Ascending aorta (tissue), 2 donors: Measurements from ENCODE around the gene OCRL. TPM values are rescaled to one million over a fixed set of nuclear protein-coding genes. Genes with fewer than 3 reads are reported as not detected.

Experiments
- DNase-seq, 2 donors: peaks; one replicate each; pipeline ENCODE4 v3.0.0-alpha.2; 2019; ENCODE audit warnings: low spot score in 2 of 2
- H3K27ac ChIP-seq, 2 donors: fragments of 200-600 bp; sonication (generic); one replicate each; pipeline ENCODE4 v1.5.1; 2016 to 2017; ENCODE audit warnings: mild to moderate bottlenecking in 1 of 2
- H3K27me3 ChIP-seq: fragments of 200-600 bp; sonication (generic); one replicate; pipeline ENCODE4 v1.5.1; 2017
- H3K36me3 ChIP-seq, 2 donors: fragments of 200-600 bp; sonication (generic); one replicate each; pipeline ENCODE4 v1.5.1; 2016
- H3K4me1 ChIP-seq, 2 donors: fragments of 200-600 bp; sonication (generic); one replicate each; pipeline ENCODE4 v1.5.1; 2016 to 2017; ENCODE audit warnings: mild to moderate bottlenecking in 1 of 2
- H3K4me3 ChIP-seq, 2 donors: fragments of 200-600 bp; sonication (generic); one replicate each; pipeline ENCODE4 v1.5.1; 2016 to 2017; ENCODE audit warnings: mild to moderate bottlenecking in 1 of 2
- H3K9me3 ChIP-seq, 2 donors: fragments of 200-600 bp; sonication (generic); one replicate each; pipeline ENCODE4 v1.5.1; 2016
- CTCF ChIP-seq, 3 experiments: fragments of 200-600 bp in 2 of 3; fragments of 450-650 bp in 1 of 3; sonication (generic) in 2 of 3; IDR thresholded peaks; one replicate each; pipeline ENCODE4 v1.5.1; 2016 to 2019; ENCODE audit warnings: antibody characterized with exemption in 3 of 3, mild to moderate bottlenecking in 1 of 3, moderate library complexity in 1 of 3
- intact Hi-C: fragments of 100-400 bp; cut with DNase I; formaldehyde crosslinking; loops from one replicate; pipeline ENCODE4 v1.15.1; 2023
- total RNA-seq: library from RNA; depleted of rRNA; stranded (reverse); fragments of >200 nt; gene quantifications from one replicate; pipeline ENCODE4 v1.1.0, GENCODE V29; 2016

OCRL gene
- total RNA-seq, 1 donor from 2014 or later = 22.4 TPM

- H3K4me3 ChIP-seq = no peak overlapping the region
- no peaks in the 10 kb centered on the region for H3K4me1 ChIP-seq
- DNase-seq = no peak
- H3K36me3 ChIP-seq = no peaks in the 10 kb centered on the region
- intact Hi-C loops = loop anchor here (10.0 kb wide), 2 partner anchors 235 to 1295 kb away; partner anchors contain the start of genes ENOX2 and ZDHHC9
- no peak overlapping the region for H3K27ac ChIP-seq
- TF ChIP-seq CTCF (IDR thresholded peaks at IDR 0.05) = no peak
- H3K9me3 ChIP-seq = no peaks in the 10 kb centered on the region
- H3K27me3 ChIP-seq = no peaks in the 10 kb centered on the region
These were observed 69.3 kb downstream of the OCRL start for GRCh38 chrX:129609395-129609794.

GRCh38 chrX:129612396-129612795, 72.3 kb downstream of the OCRL start:
- no peak for DNase-seq
- Histone ChIP-seq H3K36me3 (no peaks in the 10 kb centered on the region), H3K27me3 (no peaks in the 10 kb centered on the region), H3K9me3 (no peaks in the 10 kb centered on the region), H3K4me1 (no peaks in the 10 kb centered on the region), H3K4me3 (no peak overlapping the region), H3K27ac (no peak overlapping the region)
- no peak for TF ChIP-seq CTCF (IDR thresholded peaks at IDR 0.05)
- intact Hi-C loops = no loop called here

- no peak overlapping the region for H3K4me3 ChIP-seq
- H3K4me1 ChIP-seq = no peaks in the 10 kb centered on the region
- no peak overlapping the region for H3K27ac ChIP-seq
- TF ChIP-seq CTCF (IDR thresholded peaks at IDR 0.05) = no peak
- intact Hi-C loops = no loop called here
- H3K9me3 ChIP-seq = no peaks in the 10 kb centered on the region
- no peaks in the 10 kb centered on the region for H3K27me3 ChIP-seq
- H3K36me3 ChIP-seq = no peaks in the 10 kb centered on the region
- no peak for DNase-seq
These were observed 73.5 kb downstream of the OCRL start for GRCh38 chrX:129613596-129613995.

- intact Hi-C loops = no loop called here
- no peak for DNase-seq
- Histone ChIP-seq H3K27me3 (no peaks in the 10 kb centered on the region), H3K36me3 (no peaks in the 10 kb centered on the region), H3K4me1 (no peaks in the 10 kb centered on the region), H3K27ac (no peak overlapping the region), H3K9me3 (no peaks in the 10 kb centered on the region), H3K4me3 (no peak overlapping the region)
- TF ChIP-seq CTCF (IDR thresholded peaks at IDR 0.05) = no peak
These were observed 74.6 kb downstream of the OCRL start for GRCh38 chrX:129614481-129615255.

- Histone ChIP-seq H3K27ac (no peak overlapping the region), H3K36me3 (no peaks in the 10 kb centered on the region), H3K4me1 (no peaks in the 10 kb centered on the region), H3K9me3 (no peaks in the 10 kb centered on the region), H3K27me3 (no peaks in the 10 kb centered on the region), H3K4me3 (no peak overlapping the region)
- DNase-seq = no peak
- TF ChIP-seq CTCF (IDR thresholded peaks at IDR 0.05) = no peak
- intact Hi-C loops = no loop called here
These were observed 77.4 kb downstream of the OCRL start for GRCh38 chrX:129617420-129617819.
